Measurements from ENCODE around the gene MRPL57.

- TF ChIP-seq CTCF (IDR thresholded peaks at IDR 0.05; ENCODE audit: borderline replicate concordance, extremely low read depth, low read length, poor library complexity, severe bottlenecking) (no peak), EZH2 (IDR thresholded peaks at IDR 0.05; ENCODE audit: borderline replicate concordance, low read depth, low read length, severe bottlenecking) (no peak)
These were observed 26.5 kb downstream of the MRPL57 start for GRCh38 chr13:21202767-21203531.

All from DND-41 (cell line).